ENCODE results near the gene TMX3.

TMX3 gene

GRCh38 chr18:68707646-68708045, 7.3 kb downstream of the TMX3 start:
- no peak for DNase-seq

GRCh38 chr18:68705119-68705518, 9.8 kb downstream of the TMX3 start:
- DNase-seq = no peak

GRCh38 chr18:68703326-68703725, 11.6 kb downstream of the TMX3 start:
- no peak for DNase-seq

- DNase-seq = no peak
Measured at GRCh38 chr18:68701353-68701752, 13.6 kb downstream of the TMX3 start.

GRCh38 chr18:68699043-68699442, 15.9 kb downstream of the TMX3 start:
- DNase-seq = no peak

- DNase-seq = no peak
Measured at GRCh38 chr18:68696937-68697336, 18.0 kb downstream of the TMX3 start.

- DNase-seq = no peak
Measured at GRCh38 chr18:68694316-68694715, 20.6 kb downstream of the TMX3 start.

- DNase-seq = no peak
Measured at GRCh38 chr18:68693091-68693815, 21.7 kb downstream of the TMX3 start.

GRCh38 chr18:68679528-68679927, 35.4 kb downstream of the TMX3 start:
- DNase-seq = peak in 2 of 4 experiments; percentile 24 to 29

- no peak for DNase-seq
Measured at GRCh38 chr18:68676913-68677312, 38.0 kb downstream of the TMX3 start.

- no peak for DNase-seq
Measured at GRCh38 chr18:68667121-68667520, 47.8 kb downstream of the TMX3 start.

GRCh38 chr18:68666381-68666780, 48.5 kb downstream of the TMX3 start:
- DNase-seq = no peak

GRCh38 chr18:68665628-68666027, 49.3 kb downstream of the TMX3 start:
- DNase-seq = peak; percentile 29 to 60 (median 44)

- no peak for DNase-seq
Measured at GRCh38 chr18:68662754-68663153, 52.2 kb downstream of the TMX3 start.

- peak in 3 of 4 experiments; percentile 9 to 71 (median 52) for DNase-seq
Measured at GRCh38 chr18:68660354-68661183, 54.3 kb downstream of the TMX3 start.

- DNase-seq = no peak
Measured at GRCh38 chr18:68648191-68648590, 66.7 kb downstream of the TMX3 start.

- DNase-seq = no peak
Measured at GRCh38 chr18:68642003-68642402, 72.9 kb downstream of the TMX3 start.

- no peak for DNase-seq
Measured at GRCh38 chr18:68640861-68641260, 74.0 kb downstream of the TMX3 start.

- DNase-seq = no peak
Measured at GRCh38 chr18:68638613-68639012, 76.3 kb downstream of the TMX3 start.

GRCh38 chr18:68627812-68628211, 87.1 kb downstream of the TMX3 start:
- no peak for DNase-seq

All from suppressor macrophage (primary cell).